ENCODE measurements around the gene MRPL49. TPM values are rescaled to one million over a fixed set of nuclear protein-coding genes. Genes with fewer than 3 reads are reported as not detected.

Gene MRPL49
- total and polyA plus RNA-seq, 9 of the 15 experiments (the other 6 are each of a cell fraction or from before 2014, with no cell fraction given) = 74.3 to 132 (median 91.2) TPM

DNA sequence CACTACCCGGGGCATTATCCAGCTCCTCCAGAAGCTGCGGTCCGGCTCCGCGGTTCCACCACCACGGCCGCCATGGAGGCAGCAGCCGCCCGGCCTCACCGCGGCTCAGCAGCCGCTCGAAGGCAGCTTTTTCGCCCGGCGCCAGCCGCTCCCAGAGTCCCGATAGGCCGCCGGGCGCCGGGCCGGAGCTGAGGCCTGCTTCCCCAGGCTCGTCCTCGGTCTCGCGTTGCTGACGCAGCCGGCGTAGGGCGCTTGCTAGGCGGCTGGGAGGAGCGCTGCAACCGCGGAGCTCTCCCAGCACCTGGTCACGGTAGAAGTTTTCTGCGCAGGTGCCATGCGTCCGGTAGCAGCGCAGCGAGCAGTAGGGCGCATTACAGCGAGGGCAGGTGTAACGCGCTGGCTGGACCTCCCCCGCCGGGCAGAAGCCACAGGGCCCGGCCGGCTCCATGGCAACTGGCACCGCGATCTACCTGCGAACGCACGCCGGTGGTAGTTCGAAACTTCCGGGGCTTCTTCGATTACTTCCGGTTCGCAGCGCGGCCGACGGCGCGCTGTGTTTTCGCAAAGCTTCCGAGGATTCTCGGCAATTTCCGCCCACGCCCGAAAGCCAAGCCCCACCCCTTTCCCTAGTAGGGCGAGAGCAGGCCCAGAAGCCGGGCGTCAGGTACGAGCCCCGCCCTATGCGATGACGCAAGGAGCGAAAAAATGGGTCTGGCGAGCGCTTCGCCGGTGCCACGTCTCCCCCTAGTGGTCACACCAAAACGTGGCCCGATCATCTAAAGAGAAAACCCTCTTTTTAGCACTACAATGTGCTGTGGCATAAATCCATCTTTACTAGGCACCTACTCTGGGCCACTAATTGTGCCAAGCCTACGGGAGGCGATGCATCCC, 4.7 kb upstream of the MRPL49 start, which contains the start of gene ZNHIT2 (continued):
- TF ChIP-seq ZEB2 (IDR thresholded peaks at IDR 0.05) (peak; percentile 65; the same call in 1 of the 2 replicates), PCBP1 (IDR thresholded peaks at IDR 0.05; ENCODE audit: low read depth, low read length, poor library complexity, severe bottlenecking) (peak; percentile 48), TFAM (CRISPR knock-in tag; conservative IDR thresholded peaks at IDR 0.05) (no peak), FOXK2 (conservative IDR thresholded peaks at IDR 0.05 in 1 of 2, IDR thresholded peaks at IDR 0.05 in 1 of 2; ENCODE audit: low read depth in 2 of 2) (peak; percentile 81 to 85)
- TF ChIP-seq, protein P1, sequence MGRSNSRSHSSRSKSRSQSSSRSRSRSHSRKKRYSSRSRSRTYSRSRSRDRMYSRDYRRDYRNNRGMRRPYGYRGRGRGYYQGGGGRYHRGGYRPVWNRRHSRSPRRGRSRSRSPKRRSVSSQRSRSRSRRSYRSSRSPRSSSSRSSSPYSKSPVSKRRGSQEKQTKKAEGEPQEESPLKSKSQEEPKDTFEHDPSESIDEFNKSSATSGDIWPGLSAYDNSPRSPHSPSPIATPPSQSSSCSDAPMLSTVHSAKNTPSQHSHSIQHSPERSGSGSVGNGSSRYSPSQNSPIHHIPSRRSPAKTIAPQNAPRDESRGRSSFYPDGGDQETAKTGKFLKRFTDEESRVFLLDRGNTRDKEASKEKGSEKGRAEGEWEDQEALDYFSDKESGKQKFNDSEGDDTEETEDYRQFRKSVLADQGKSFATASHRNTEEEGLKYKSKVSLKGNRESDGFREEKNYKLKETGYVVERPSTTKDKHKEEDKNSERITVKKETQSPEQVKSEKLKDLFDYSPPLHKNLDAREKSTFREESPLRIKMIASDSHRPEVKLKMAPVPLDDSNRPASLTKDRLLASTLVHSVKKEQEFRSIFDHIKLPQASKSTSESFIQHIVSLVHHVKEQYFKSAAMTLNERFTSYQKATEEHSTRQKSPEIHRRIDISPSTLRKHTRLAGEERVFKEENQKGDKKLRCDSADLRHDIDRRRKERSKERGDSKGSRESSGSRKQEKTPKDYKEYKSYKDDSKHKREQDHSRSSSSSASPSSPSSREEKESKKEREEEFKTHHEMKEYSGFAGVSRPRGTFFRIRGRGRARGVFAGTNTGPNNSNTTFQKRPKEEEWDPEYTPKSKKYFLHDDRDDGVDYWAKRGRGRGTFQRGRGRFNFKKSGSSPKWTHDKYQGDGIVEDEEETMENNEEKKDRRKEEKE (IDR thresholded peaks at IDR 0.05; ENCODE audit: borderline replicate concordance in 1 of 2, control insufficient read depth in 1 of 2, low read depth in 2 of 2, low read length in 1 of 2) = 0 out of 4 replicates have a peak, but pooled peaks of 1 of the 2 experiments have one; percentile 48
- TF ChIP-seq, protein P2, sequence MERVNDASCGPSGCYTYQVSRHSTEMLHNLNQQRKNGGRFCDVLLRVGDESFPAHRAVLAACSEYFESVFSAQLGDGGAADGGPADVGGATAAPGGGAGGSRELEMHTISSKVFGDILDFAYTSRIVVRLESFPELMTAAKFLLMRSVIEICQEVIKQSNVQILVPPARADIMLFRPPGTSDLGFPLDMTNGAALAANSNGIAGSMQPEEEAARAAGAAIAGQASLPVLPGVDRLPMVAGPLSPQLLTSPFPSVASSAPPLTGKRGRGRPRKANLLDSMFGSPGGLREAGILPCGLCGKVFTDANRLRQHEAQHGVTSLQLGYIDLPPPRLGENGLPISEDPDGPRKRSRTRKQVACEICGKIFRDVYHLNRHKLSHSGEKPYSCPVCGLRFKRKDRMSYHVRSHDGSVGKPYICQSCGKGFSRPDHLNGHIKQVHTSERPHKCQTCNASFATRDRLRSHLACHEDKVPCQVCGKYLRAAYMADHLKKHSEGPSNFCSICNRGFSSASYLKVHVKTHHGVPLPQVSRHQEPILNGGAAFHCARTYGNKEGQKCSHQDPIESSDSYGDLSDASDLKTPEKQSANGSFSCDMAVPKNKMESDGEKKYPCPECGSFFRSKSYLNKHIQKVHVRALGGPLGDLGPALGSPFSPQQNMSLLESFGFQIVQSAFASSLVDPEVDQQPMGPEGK (CRISPR knock-in tag; IDR thresholded peaks at IDR 0.05; ENCODE audit: borderline replicate concordance) = no peak
- TF ChIP-seq, protein P3, sequence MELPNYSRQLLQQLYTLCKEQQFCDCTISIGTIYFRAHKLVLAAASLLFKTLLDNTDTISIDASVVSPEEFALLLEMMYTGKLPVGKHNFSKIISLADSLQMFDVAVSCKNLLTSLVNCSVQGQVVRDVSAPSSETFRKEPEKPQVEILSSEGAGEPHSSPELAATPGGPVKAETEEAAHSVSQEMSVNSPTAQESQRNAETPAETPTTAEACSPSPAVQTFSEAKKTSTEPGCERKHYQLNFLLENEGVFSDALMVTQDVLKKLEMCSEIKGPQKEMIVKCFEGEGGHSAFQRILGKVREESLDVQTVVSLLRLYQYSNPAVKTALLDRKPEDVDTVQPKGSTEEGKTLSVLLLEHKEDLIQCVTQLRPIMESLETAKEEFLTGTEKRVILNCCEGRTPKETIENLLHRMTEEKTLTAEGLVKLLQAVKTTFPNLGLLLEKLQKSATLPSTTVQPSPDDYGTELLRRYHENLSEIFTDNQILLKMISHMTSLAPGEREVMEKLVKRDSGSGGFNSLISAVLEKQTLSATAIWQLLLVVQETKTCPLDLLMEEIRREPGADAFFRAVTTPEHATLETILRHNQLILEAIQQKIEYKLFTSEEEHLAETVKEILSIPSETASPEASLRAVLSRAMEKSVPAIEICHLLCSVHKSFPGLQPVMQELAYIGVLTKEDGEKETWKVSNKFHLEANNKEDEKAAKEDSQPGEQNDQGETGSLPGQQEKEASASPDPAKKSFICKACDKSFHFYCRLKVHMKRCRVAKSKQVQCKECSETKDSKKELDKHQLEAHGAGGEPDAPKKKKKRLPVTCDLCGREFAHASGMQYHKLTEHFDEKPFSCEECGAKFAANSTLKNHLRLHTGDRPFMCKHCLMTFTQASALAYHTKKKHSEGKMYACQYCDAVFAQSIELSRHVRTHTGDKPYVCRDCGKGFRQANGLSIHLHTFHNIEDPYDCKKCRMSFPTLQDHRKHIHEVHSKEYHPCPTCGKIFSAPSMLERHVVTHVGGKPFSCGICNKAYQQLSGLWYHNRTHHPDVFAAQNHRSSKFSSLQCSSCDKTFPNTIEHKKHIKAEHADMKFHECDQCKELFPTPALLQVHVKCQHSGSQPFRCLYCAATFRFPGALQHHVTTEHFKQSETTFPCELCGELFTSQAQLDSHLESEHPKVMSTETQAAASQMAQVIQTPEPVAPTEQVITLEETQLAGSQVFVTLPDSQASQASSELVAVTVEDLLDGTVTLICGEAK (IDR thresholded peaks at IDR 0.05) = peak; percentile 98
- TF ChIP-seq, protein P3 (CRISPR knock-in tag; IDR thresholded peaks at IDR 0.05) = no peak
- TF ChIP-seq, protein P4, sequence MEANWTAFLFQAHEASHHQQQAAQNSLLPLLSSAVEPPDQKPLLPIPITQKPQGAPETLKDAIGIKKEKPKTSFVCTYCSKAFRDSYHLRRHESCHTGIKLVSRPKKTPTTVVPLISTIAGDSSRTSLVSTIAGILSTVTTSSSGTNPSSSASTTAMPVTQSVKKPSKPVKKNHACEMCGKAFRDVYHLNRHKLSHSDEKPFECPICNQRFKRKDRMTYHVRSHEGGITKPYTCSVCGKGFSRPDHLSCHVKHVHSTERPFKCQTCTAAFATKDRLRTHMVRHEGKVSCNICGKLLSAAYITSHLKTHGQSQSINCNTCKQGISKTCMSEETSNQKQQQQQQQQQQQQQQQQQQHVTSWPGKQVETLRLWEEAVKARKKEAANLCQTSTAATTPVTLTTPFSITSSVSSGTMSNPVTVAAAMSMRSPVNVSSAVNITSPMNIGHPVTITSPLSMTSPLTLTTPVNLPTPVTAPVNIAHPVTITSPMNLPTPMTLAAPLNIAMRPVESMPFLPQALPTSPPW (CRISPR knock-in tag; IDR thresholded peaks at IDR 0.05) = peak; percentile 91
